GM21528 (cell line): Measurements from ENCODE around the gene C4A.
"Not testable (repeated sequence)": the region's sequence is repeated elsewhere in the genome, so short reads cannot be mapped to it uniquely, and the experiment has no call there.

Experiments used
- ATAC-seq: cut with Tn5 transposase; IDR thresholded peaks from one replicate; pipeline ENCODE4 v1.9.1; 2021; ENCODE audit warnings: mild to moderate bottlenecking, moderate library complexity; ENCODE audit not compliant: unreplicated experiment, low FRiP score

Gene C4A

GRCh38 chr6:32013738-32014137, 31.9 kb downstream of the C4A start:
- not testable (repeated sequence) for ATAC-seq

GRCh38 chr6:32014547-32014946, 32.7 kb downstream of the C4A start, which contains the start of gene C4B:
TSS of gene C4B (plus strand) at chr6:32014795. CDS start at chr6:32014846, 51 bp downstream.
- not testable (repeated sequence) for ATAC-seq

GRCh38 chr6:32022100-32022499, 40.2 kb downstream of the C4A start:
- not testable (repeated sequence) for ATAC-seq

- not testable (repeated sequence) for ATAC-seq
These were observed 46.8 kb downstream of the C4A start for GRCh38 chr6:32028631-32029030.

- ATAC-seq, result not testable (repeated sequence)
These were observed 47.7 kb downstream of the C4A start for GRCh38 chr6:32029553-32029952.

GRCh38 chr6:32035283-32036013, 53.6 kb downstream of the C4A start:
- not testable (repeated sequence) for ATAC-seq

- not testable (repeated sequence) for ATAC-seq
These were observed 55.3 kb downstream of the C4A start for GRCh38 chr6:32037136-32037535.

GRCh38 chr6:32037598-32038524, 56.0 kb downstream of the C4A start, which contains the start of gene CYP21A2:
TSS of gene CYP21A2 (plus strand) at chr6:32038415. CDS start at chr6:32038423, 8 bp downstream.
- not testable (repeated sequence) for ATAC-seq

- ATAC-seq, result not testable (repeated sequence)
These were observed 57.0 kb downstream of the C4A start for GRCh38 chr6:32038878-32039277.

- not testable (repeated sequence) for ATAC-seq
These were observed 57.7 kb downstream of the C4A start for GRCh38 chr6:32039321-32040274.

- not testable (repeated sequence) for ATAC-seq
These were observed 58.6 kb downstream of the C4A start for GRCh38 chr6:32040299-32041049.

- not testable (repeated sequence) for ATAC-seq
These were observed 59.1 kb downstream of the C4A start for GRCh38 chr6:32041050-32041321.

GRCh38 chr6:32041385-32041784, 59.5 kb downstream of the C4A start:
- ATAC-seq, result not testable (repeated sequence)

GRCh38 chr6:32042276-32042675, 60.4 kb downstream of the C4A start:
- ATAC-seq, result not testable (repeated sequence)

GRCh38 chr6:32043589-32044380, 61.9 kb downstream of the C4A start:
- ATAC-seq, result not testable (repeated sequence)

GRCh38 chr6:32044916-32045315, 63.1 kb downstream of the C4A start:
- ATAC-seq, result not testable (repeated sequence)

- ATAC-seq, result no peak
These were observed 64.1 kb downstream of the C4A start for GRCh38 chr6:32045811-32046449.

- ATAC-seq, result no peak
These were observed 64.7 kb downstream of the C4A start for GRCh38 chr6:32046450-32047083.
